Loucy (cell line): ENCODE measurements around the gene TVP23A.

Source experiments
- CTCF ChIP-seq: fragments of 200-600 bp; sonication (generic); conservative IDR thresholded peaks from 2 replicates; pipeline ENCODE4 v1.5.1; 2014; ENCODE audit warnings: mild to moderate bottlenecking, antibody characterized with exemption, low read length
- EZH2phosphoT487 ChIP-seq: fragments of 200-600 bp; IDR thresholded peaks from 2 replicates; pipeline ENCODE4 v1.6.1; 2018; ENCODE audit warnings: antibody characterized with exemption, mild to moderate bottlenecking, moderate library complexity, borderline replicate concordance

GRCh38 chr16:10856042-10856441 is 37.4 kb upstream of the TVP23A start:
- no peak for TF ChIP-seq EZH2phosphoT487
- TF ChIP-seq CTCF, result no peak
